Measurements from ENCODE around the gene WDFY4.

The WDFY4 gene

GRCh38 chr10:48878091-48878490 is 193.4 kb downstream of the WDFY4 start:
- no peak overlapping the region for H3K4me3 ChIP-seq (ENCODE audit: low read depth, low read length)
- H3K27ac ChIP-seq (ENCODE audit: low read depth, low read length): no peak overlapping the region
- no peaks in the 10 kb centered on the region for H3K36me3 ChIP-seq (ENCODE audit: insufficient read depth, low read length)
- no peaks in the 10 kb centered on the region for H3K4me1 ChIP-seq (ENCODE audit: control insufficient read depth, insufficient read depth, low read length, unreplicated experiment)
- H3K27me3 ChIP-seq (ENCODE audit: insufficient read depth, low read length): peaks cover 12% of the 10 kb centered on the region; the same call in 1 of the 2 replicates
- H3K79me2 ChIP-seq (ENCODE audit: control insufficient read depth, insufficient read depth, low read length, unreplicated experiment): no peaks in the 10 kb centered on the region
- no peak overlapping the region for H2AFZ ChIP-seq (ENCODE audit: low read length, unreplicated experiment)

DNA sequence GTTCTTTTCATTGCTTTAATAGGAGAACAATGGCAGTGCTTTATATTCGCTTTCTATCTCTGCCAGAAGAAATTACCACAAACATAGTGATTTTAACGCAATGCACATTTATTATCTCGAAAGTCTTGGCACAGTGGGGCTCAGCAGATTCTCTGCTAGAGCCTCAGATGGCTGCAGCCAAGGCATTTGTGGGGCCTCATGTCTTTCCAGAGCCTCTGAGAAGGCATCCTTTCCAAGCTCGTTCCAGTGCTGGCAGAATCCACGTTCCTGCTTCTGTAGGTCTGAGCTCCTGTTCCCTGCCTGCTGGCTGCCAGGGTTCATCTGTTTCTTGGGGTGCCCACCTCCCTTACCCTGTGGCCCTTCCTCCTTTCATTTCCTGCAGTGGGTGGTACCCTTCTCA is 194.8 kb downstream of the WDFY4 start:
- Histone ChIP-seq H3K4me1 (ENCODE audit: control insufficient read depth, insufficient read depth, low read length, unreplicated experiment) (no peaks in the 10 kb centered on the region), H3K4me3 (ENCODE audit: low read depth, low read length) (no peak overlapping the region), H3K36me3 (ENCODE audit: insufficient read depth, low read length) (no peaks in the 10 kb centered on the region), H2AFZ (ENCODE audit: low read length, unreplicated experiment) (no peak overlapping the region), H3K27me3 (ENCODE audit: insufficient read depth, low read length) (peaks cover 10% of the 10 kb centered on the region; the same call in 1 of the 2 replicates), H3K79me2 (ENCODE audit: control insufficient read depth, insufficient read depth, low read length, unreplicated experiment) (no peaks in the 10 kb centered on the region), H3K27ac (ENCODE audit: low read depth, low read length) (no peak overlapping the region)

- H3K27ac ChIP-seq (ENCODE audit: low read depth, low read length): no peak overlapping the region
- no peaks in the 10 kb centered on the region for H3K79me2 ChIP-seq (ENCODE audit: control insufficient read depth, insufficient read depth, low read length, unreplicated experiment)
- peaks cover 10% of the 10 kb centered on the region; the same call in 1 of the 2 replicates for H3K27me3 ChIP-seq (ENCODE audit: insufficient read depth, low read length)
- no peaks in the 10 kb centered on the region for H3K4me1 ChIP-seq (ENCODE audit: control insufficient read depth, insufficient read depth, low read length, unreplicated experiment)
- no peak overlapping the region for H2AFZ ChIP-seq (ENCODE audit: low read length, unreplicated experiment)
- no peaks in the 10 kb centered on the region for H3K36me3 ChIP-seq (ENCODE audit: insufficient read depth, low read length)
- H3K4me3 ChIP-seq (ENCODE audit: low read depth, low read length): no peak overlapping the region
Observed at GRCh38 chr10:48880016-48880705, 195.5 kb downstream of the WDFY4 start.

- H3K79me2 ChIP-seq (ENCODE audit: control insufficient read depth, insufficient read depth, low read length, unreplicated experiment): no peaks in the 10 kb centered on the region
- H2AFZ ChIP-seq (ENCODE audit: low read length, unreplicated experiment): no peak overlapping the region
- no peaks in the 10 kb centered on the region for H3K36me3 ChIP-seq (ENCODE audit: insufficient read depth, low read length)
- no peak overlapping the region for H3K27ac ChIP-seq (ENCODE audit: low read depth, low read length)
- peaks cover 9% of the 10 kb centered on the region; the same call in 1 of the 2 replicates for H3K27me3 ChIP-seq (ENCODE audit: insufficient read depth, low read length)
- no peaks in the 10 kb centered on the region for H3K4me1 ChIP-seq (ENCODE audit: control insufficient read depth, insufficient read depth, low read length, unreplicated experiment)
- H3K4me3 ChIP-seq (ENCODE audit: low read depth, low read length): no peak overlapping the region
Observed at GRCh38 chr10:48881937-48882336, 197.3 kb downstream of the WDFY4 start.

DNA sequence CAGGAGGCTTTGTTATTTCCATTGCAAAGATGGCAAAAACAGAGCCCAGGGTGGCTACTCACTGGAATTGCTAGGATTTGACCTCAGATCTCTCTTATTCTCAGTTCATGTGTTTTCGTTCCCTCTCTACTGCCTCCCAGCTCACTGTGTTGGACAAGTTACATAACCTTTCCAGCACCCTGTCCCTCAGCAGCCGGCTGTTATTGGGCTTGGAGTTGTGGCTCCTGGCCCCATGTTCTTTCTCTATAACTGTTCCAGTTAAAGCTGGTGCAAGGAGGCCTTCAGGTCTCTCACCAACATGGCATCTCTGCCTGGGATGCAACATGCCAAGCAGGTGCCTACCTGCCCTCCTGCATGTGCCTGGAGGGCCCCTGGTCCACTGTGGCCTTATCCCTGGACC is 198.2 kb downstream of the WDFY4 start:
- H3K4me3 ChIP-seq (ENCODE audit: low read depth, low read length): no peak overlapping the region
- no peaks in the 10 kb centered on the region for H3K4me1 ChIP-seq (ENCODE audit: control insufficient read depth, insufficient read depth, low read length, unreplicated experiment)
- H3K36me3 ChIP-seq (ENCODE audit: insufficient read depth, low read length): no peaks in the 10 kb centered on the region
- no peak overlapping the region for H2AFZ ChIP-seq (ENCODE audit: low read length, unreplicated experiment)
- H3K79me2 ChIP-seq (ENCODE audit: control insufficient read depth, insufficient read depth, low read length, unreplicated experiment): no peaks in the 10 kb centered on the region
- H3K27ac ChIP-seq (ENCODE audit: low read depth, low read length): no peak overlapping the region
- H3K27me3 ChIP-seq (ENCODE audit: insufficient read depth, low read length): peaks cover 8% of the 10 kb centered on the region; the same call in 1 of the 2 replicates

- no peak overlapping the region for H3K27ac ChIP-seq (ENCODE audit: low read depth, low read length)
- no peaks in the 10 kb centered on the region for H3K79me2 ChIP-seq (ENCODE audit: control insufficient read depth, insufficient read depth, low read length, unreplicated experiment)
- no peak overlapping the region for H2AFZ ChIP-seq (ENCODE audit: low read length, unreplicated experiment)
- no peak overlapping the region for H3K4me3 ChIP-seq (ENCODE audit: low read depth, low read length)
- no peaks in the 10 kb centered on the region for H3K4me1 ChIP-seq (ENCODE audit: control insufficient read depth, insufficient read depth, low read length, unreplicated experiment)
- peaks cover 13% of the 10 kb centered on the region; the same call in 1 of the 2 replicates for H3K27me3 ChIP-seq (ENCODE audit: insufficient read depth, low read length)
- H3K36me3 ChIP-seq (ENCODE audit: insufficient read depth, low read length): no peaks in the 10 kb centered on the region
Observed at GRCh38 chr10:48883701-48884100, 199.0 kb downstream of the WDFY4 start.

- peaks cover 19% of the 10 kb centered on the region; the same call in 1 of the 2 replicates for H3K27me3 ChIP-seq (ENCODE audit: insufficient read depth, low read length)
- no peak overlapping the region for H3K4me3 ChIP-seq (ENCODE audit: low read depth, low read length)
- no peaks in the 10 kb centered on the region for H3K4me1 ChIP-seq (ENCODE audit: control insufficient read depth, insufficient read depth, low read length, unreplicated experiment)
- no peaks in the 10 kb centered on the region for H3K36me3 ChIP-seq (ENCODE audit: insufficient read depth, low read length)
- no peak overlapping the region for H3K27ac ChIP-seq (ENCODE audit: low read depth, low read length)
- no peak overlapping the region for H2AFZ ChIP-seq (ENCODE audit: low read length, unreplicated experiment)
- H3K79me2 ChIP-seq (ENCODE audit: control insufficient read depth, insufficient read depth, low read length, unreplicated experiment): no peaks in the 10 kb centered on the region
Observed at GRCh38 chr10:48884179-48885045, 199.7 kb downstream of the WDFY4 start.

GRCh38 chr10:48885376-48885775 is 200.7 kb downstream of the WDFY4 start:
- H2AFZ ChIP-seq (ENCODE audit: low read length, unreplicated experiment): no peak overlapping the region
- H3K36me3 ChIP-seq (ENCODE audit: insufficient read depth, low read length): no peaks in the 10 kb centered on the region
- H3K27ac ChIP-seq (ENCODE audit: low read depth, low read length): no peak overlapping the region
- H3K4me1 ChIP-seq (ENCODE audit: control insufficient read depth, insufficient read depth, low read length, unreplicated experiment): no peaks in the 10 kb centered on the region
- no peaks in the 10 kb centered on the region for H3K79me2 ChIP-seq (ENCODE audit: control insufficient read depth, insufficient read depth, low read length, unreplicated experiment)
- no peak overlapping the region for H3K4me3 ChIP-seq (ENCODE audit: low read depth, low read length)
- peaks cover 19% of the 10 kb centered on the region; the same call in 1 of the 2 replicates for H3K27me3 ChIP-seq (ENCODE audit: insufficient read depth, low read length)

DNA sequence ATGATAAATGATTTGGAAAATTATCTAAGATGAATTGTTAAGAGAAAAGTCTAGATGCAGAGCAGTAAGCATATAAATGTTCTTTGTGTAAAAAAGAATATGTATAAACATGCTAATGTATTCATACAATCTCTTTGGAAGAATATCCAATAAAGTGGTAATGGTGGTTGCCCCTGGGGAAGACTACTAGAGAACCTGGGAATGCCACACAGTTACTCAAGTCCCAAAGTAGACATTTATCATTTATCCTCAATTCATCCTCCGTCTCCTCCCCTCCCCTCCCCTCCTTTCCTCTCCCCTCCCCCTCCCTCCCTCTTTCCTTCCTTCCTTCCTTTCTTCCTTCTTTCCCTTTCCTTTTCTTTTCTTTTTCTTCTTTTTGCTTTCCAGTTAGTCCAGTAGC is 203.3 kb downstream of the WDFY4 start:
- Histone ChIP-seq H3K4me3 (ENCODE audit: low read depth, low read length) (no peak overlapping the region), H3K27me3 (ENCODE audit: insufficient read depth, low read length) (peaks cover 22% of the 10 kb centered on the region; the same call in 1 of the 2 replicates), H3K79me2 (ENCODE audit: control insufficient read depth, insufficient read depth, low read length, unreplicated experiment) (no peaks in the 10 kb centered on the region), H3K27ac (ENCODE audit: low read depth, low read length) (no peak overlapping the region), H2AFZ (ENCODE audit: low read length, unreplicated experiment) (no peak overlapping the region), H3K4me1 (ENCODE audit: control insufficient read depth, insufficient read depth, low read length, unreplicated experiment) (no peaks in the 10 kb centered on the region), H3K36me3 (ENCODE audit: insufficient read depth, low read length) (no peaks in the 10 kb centered on the region)

GRCh38 chr10:48890888-48891850 is 206.5 kb downstream of the WDFY4 start:
- H3K27ac ChIP-seq (ENCODE audit: low read depth, low read length): no peak overlapping the region
- no peak overlapping the region for H3K4me3 ChIP-seq (ENCODE audit: low read depth, low read length)
- H2AFZ ChIP-seq (ENCODE audit: low read length, unreplicated experiment): no peak overlapping the region
- no peaks in the 10 kb centered on the region for H3K79me2 ChIP-seq (ENCODE audit: control insufficient read depth, insufficient read depth, low read length, unreplicated experiment)
- no peaks in the 10 kb centered on the region for H3K4me1 ChIP-seq (ENCODE audit: control insufficient read depth, insufficient read depth, low read length, unreplicated experiment)
- no peaks in the 10 kb centered on the region for H3K36me3 ChIP-seq (ENCODE audit: insufficient read depth, low read length)
- peaks cover 26% of the 10 kb centered on the region; the same call in 1 of the 2 replicates for H3K27me3 ChIP-seq (ENCODE audit: insufficient read depth, low read length)

Data from ACC112 (cell line).